Testis (tissue), 3 donors: ENCODE data around the gene C20orf96. TPM values are rescaled to one million over a fixed set of nuclear protein-coding genes. Genes with fewer than 3 reads are reported as not detected.

Experiments used
- DNase-seq: peaks from one replicate; pipeline ENCODE4 v3.0.0-alpha.2; 2019
- H3K27ac ChIP-seq, 2 donors: fragments of 200-600 bp; sonication (generic); one replicate each; pipeline ENCODE4 v1.5.1; 2019
- H3K27me3 ChIP-seq: fragments of 200-600 bp; sonication (generic); one replicate; pipeline ENCODE4 v1.5.1; 2019
- H3K36me3 ChIP-seq: fragments of 200-600 bp; sonication (generic); one replicate; pipeline ENCODE4 v1.5.1; 2017; ENCODE audit warnings: low read depth; ENCODE audit errors: missing control alignments
- H3K4me1 ChIP-seq: fragments of 200-600 bp; sonication (generic); one replicate; pipeline ENCODE4 v1.5.1; 2019
- H3K4me3 ChIP-seq, 2 donors: fragments of 200-600 bp; sonication (generic); one replicate each; pipeline ENCODE4 v1.5.1; 2017 to 2019
- H3K9me3 ChIP-seq: fragments of 200-600 bp; sonication (generic); one replicate; pipeline ENCODE4 v1.5.1; 2017
- POLR2A ChIP-seq: fragments of 450-650 bp; IDR thresholded peaks from one replicate; pipeline ENCODE4 v1.6.1; 2017; ENCODE audit warnings: antibody characterized with exemption, mild to moderate bottlenecking, moderate library complexity
- WGBS, 2 donors: methylation state at CpG; one replicate each; pipeline ENCODE4 v1.1.5; 2018; 5-methylcytosine and 5-hydroxymethylcytosine counted together
- intact Hi-C: fragments of 100-400 bp; cut with DNase I; formaldehyde crosslinking; loops from one replicate; pipeline ENCODE4 v1.15.1; 2023; ENCODE audit warnings: low total_unique reads
- polyA plus RNA-seq: library from polyadenylated mRNA; stranded (reverse); fragments of 350-450 nt; fragmentation: Illumina TruSeq; extraction: RNeasy Lipid Tissue Mini Kit (QIAGEN cat#74804); gene quantifications from one replicate; pipeline ENCODE4 v1.2.3, GENCODE V29; 2014; ENCODE audit warnings: low read depth, low replicate concordance; ENCODE audit not compliant: insufficient read depth
- total RNA-seq, 2 donors: library from RNA; depleted of rRNA; stranded (reverse); fragments of >200 nt; gene quantifications; one replicate each; pipeline ENCODE4 v1.2.3, GENCODE V29; 2016
- TF ChIP-seq, protein P1 (sequence below), 3 experiments: fragments of 450-650 bp in 2 of 3; fragments of 200-600 bp in 1 of 3; sonication (generic) in 1 of 3; IDR thresholded peaks; one replicate each; pipeline ENCODE4 v1.5.1; 2016 to 2019; ENCODE audit warnings: antibody characterized with exemption in 3 of 3, mild to moderate bottlenecking in 2 of 3, moderate library complexity in 1 of 3

C20orf96 gene
- total and polyA plus RNA-seq, 3 donors from 2014 or later, result 16.7 to 46.3 (median 32.0) TPM

- 0% methylated on average over 5 to 43 of the region's 103 CpGs for WGBS, 2 donors
- peak; percentile 69 for DNase-seq
- Histone ChIP-seq H3K36me3 (no peaks in the 10 kb centered on the region), H3K4me1 (peaks cover 45% of the 10 kb centered on the region), H3K27me3 (no peaks in the 10 kb centered on the region), H3K27ac (peak overlapping the region; percentile 86 to 97), H3K9me3 (no peaks in the 10 kb centered on the region), H3K4me3 (peak overlapping the region; percentile 79 to 80)
- intact Hi-C loops, result loop anchor here (10.0 kb wide), 1 partner anchor 51 kb away; no protein-coding TSS in a partner anchor
- TF ChIP-seq, protein P1, sequence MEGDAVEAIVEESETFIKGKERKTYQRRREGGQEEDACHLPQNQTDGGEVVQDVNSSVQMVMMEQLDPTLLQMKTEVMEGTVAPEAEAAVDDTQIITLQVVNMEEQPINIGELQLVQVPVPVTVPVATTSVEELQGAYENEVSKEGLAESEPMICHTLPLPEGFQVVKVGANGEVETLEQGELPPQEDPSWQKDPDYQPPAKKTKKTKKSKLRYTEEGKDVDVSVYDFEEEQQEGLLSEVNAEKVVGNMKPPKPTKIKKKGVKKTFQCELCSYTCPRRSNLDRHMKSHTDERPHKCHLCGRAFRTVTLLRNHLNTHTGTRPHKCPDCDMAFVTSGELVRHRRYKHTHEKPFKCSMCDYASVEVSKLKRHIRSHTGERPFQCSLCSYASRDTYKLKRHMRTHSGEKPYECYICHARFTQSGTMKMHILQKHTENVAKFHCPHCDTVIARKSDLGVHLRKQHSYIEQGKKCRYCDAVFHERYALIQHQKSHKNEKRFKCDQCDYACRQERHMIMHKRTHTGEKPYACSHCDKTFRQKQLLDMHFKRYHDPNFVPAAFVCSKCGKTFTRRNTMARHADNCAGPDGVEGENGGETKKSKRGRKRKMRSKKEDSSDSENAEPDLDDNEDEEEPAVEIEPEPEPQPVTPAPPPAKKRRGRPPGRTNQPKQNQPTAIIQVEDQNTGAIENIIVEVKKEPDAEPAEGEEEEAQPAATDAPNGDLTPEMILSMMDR (IDR thresholded peaks at IDR 0.05), result no peak
Observed at GRCh38 chr20:325889-326644, 35.5 kb upstream of the C20orf96 start.

DNA sequence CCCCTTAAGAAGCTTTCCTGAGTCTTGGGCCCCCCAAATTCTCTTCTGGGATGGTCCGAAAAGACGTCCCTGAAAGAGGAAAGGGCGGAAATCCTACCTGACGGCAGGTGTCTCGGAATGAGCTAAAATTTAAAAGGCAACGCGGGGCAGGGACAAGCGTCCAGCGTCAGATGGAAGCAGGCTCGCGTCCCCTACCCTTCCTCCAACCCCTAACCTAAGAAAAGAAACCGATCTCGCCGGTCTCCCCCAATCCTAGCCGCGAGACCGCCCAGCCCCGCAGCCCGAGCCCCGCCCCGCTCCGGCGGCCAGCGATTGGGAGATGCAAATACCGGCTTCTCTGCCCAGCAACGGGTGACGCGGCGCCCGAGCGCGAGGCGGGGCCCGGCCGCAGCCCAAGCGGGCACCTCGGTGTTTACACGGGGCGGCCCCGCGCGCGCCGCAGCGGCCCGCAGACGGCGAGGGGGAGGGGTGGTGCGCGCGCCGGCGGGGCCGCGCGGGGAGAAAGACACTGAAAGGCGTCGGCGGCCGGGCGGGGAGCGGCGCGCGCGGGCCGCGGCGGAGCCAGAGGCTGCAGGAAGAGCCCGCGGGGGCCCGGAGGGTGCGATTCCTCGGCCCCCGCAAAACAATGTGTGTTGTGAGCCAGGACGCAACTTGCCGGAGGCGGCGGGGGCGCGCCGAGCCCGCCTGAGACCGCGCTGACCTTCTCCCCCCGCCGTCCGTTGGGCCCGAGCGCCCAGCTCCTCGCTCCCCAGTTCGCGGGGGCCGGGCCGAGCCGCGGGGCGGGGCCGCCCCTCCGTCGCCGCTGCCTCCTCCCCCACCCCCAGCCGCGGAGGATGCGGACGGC is 34.7 kb upstream of the C20orf96 start, which contains the start of gene SOX12:
SOX12 (plus strand) TSS at position 508 of the 844 bp plus-strand sequence. CDS start 373 bp downstream, outside the sequence.
- intact Hi-C loops, result loop anchor here (10.0 kb wide), 1 partner anchor 50 kb away; no protein-coding TSS in a partner anchor
- Histone ChIP-seq H3K4me3 (peak within 1 kb of the TSS; percentile 79 to 80), H3K27ac (peak within 1 kb of the TSS; percentile 86 to 97), H3K9me3 (no peaks in the 10 kb centered on the region), H3K27me3 (no peaks in the 10 kb centered on the region), H3K4me1 (peaks cover 38% of the 10 kb centered on the region), H3K36me3 (no peaks in the 10 kb centered on the region)
- DNase-seq, result peak; percentile 98
- WGBS, 2 donors, result 0% methylated on average over 12 to 82 of the region's 106 CpGs
- TF ChIP-seq, protein P1 (IDR thresholded peaks at IDR 0.05), result no peak
- no peak for TF ChIP-seq POLR2A

DNA sequence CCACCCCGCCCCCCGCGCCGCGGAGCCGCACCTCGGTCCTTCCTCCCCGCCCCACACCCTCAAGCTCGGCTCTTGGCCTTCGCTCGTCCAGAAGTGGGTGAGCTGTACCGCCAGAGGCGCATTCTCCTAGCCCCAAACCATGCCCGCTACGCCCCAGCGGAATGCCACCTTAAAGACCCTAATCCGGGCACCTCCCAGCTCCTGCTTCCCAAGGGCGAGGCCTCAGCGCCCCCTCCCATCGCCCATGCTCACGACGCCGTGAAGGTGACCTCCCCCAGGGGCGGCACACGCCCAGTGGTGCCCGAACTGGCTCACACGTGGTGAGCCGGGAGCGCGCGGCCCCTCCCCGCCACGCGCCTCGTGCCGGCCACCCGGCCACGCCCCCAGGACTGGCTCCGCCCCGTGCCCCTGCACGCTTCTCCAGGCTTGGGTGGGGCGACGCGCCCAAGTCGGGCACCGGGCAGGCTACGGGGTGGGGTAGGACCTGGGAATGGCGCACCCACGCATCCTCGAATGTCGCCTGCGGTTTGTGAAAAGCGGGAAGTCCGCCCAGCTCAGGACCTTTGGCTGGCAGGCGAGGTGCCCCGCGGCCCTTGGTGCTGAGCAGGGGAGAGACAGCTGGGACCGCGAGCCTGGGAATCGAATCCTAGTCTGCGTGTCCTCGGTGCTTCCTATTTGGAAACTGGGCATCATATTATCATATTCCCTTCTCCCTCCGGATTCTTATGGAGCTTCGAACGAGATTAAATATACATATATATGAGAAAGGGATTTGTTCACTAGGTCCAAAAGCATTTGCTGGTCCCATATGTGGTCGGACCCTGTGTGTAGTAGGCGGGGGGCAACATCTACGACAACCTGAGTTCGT is 33.9 kb upstream of the C20orf96 start:
- peak overlapping the region; percentile 79 to 80 for H3K4me3 ChIP-seq
- no peak for TF ChIP-seq POLR2A
- TF ChIP-seq, protein P1 (IDR thresholded peaks at IDR 0.05), result no peak
- H3K36me3 ChIP-seq, result no peaks in the 10 kb centered on the region
- no peaks in the 10 kb centered on the region for H3K9me3 ChIP-seq
- intact Hi-C loops, result loop anchor here (10.0 kb wide), 1 partner anchor 50 kb away; no protein-coding TSS in a partner anchor
- H3K27ac ChIP-seq, result peak overlapping the region; percentile 66 to 97
- no peaks in the 10 kb centered on the region for H3K27me3 ChIP-seq
- H3K4me1 ChIP-seq, result peaks cover 29% of the 10 kb centered on the region
- WGBS, 2 donors, result 0% methylated on average over 24 to 69 of the region's 69 CpGs
- DNase-seq, result peak; percentile 92

DNA sequence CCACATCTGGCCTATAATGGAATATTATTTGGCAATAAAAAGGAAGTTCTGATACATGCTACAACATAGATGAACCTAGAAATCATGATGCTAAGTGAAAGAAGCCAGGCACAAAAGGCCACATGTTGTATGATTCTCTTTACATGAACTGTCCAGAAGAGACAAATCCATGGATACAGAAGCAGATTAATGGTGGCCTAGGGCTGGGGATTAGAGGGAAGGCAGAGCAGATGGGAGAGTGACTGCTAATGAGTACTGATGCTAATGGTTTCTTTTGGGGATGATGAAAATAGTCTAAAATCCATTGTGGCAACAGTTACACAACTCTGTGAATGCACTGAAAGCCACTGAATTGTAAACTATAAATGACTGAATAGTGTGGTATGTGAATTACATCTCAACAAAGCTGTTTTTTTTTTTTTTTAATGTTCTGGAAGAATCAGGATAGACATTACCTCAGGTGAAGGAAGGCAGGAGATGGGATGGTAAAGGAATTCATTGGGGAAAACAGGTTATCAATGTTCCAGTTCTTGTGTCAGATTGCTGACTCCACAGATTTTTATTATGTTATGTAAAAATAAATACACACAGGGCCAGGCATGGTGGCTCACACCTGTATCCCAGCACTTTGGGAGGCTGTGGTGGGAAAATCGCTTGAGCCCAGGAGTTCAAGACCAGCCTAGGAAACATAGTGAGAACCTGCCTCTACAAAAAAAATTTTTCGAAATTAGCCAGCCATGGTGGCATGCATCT is 25.9 kb upstream of the C20orf96 start:
- no peak overlapping the region for H3K27ac ChIP-seq
- H3K9me3 ChIP-seq, result no peaks in the 10 kb centered on the region
- WGBS, 2 donors, result 90 to 94% methylated on average over 2 of the region's 2 CpGs
- H3K4me3 ChIP-seq, result no peak overlapping the region
- no peaks in the 10 kb centered on the region for H3K4me1 ChIP-seq
- H3K36me3 ChIP-seq, result no peaks in the 10 kb centered on the region
- DNase-seq, result no peak
- intact Hi-C loops, result no loop called here
- TF ChIP-seq POLR2A, result no peak
- no peaks in the 10 kb centered on the region for H3K27me3 ChIP-seq
